GM18909 (cell line): ENCODE data around the gene NRCAM.

Experiments used
- ATAC-seq: cut with Tn5 transposase; IDR thresholded peaks from one replicate; pipeline ENCODE4 v1.9.1; 2021; ENCODE audit warnings: mild to moderate bottlenecking; ENCODE audit not compliant: unreplicated experiment, poor library complexity

Gene NRCAM

GRCh38 chr7:108181073-108181985, 274.9 kb downstream of the NRCAM start:
- peak; percentile 66 for ATAC-seq

- ATAC-seq, result no peak
Observed at GRCh38 chr7:108178398-108178797, 277.8 kb downstream of the NRCAM start.

DNA sequence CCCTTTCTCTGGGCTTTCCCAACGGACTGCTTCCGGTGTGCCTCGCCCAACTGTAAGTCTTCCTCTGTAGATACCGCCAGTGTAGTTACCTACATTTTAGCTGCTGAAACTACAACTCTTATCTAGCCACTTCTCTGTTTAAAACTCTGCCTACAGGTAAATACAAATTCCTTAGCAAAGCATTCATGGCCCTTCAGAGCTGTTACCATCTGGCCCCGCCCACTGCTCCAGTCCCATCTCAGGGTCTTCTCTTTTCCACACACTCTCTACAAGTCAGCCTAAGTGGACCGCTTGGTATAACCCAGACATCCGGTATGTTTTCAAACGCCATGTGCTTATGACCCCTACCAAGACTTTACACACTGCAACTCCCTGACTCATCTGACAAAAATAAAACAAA, 285.1 kb downstream of the NRCAM start:
- ATAC-seq, result no peak

DNA sequence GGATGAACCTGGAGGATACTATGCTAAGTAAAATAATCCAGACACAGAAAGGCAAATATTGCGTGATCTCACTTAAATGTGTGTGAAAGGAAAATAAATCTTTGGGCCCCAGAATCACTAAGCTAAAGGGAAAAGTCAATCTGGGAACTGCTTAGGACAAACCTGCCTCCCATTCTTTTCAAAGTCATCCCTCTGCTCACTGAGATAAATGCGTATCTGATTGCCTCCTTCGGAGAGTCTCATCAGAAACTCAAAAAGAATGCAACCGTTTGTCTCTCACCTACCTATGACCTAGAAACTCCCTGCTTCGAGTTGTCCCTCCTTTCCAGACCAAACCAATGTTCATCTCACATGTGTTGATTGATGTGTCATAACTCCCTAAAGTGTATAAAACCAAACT, 286.0 kb downstream of the NRCAM start:
- no peak for ATAC-seq

DNA sequence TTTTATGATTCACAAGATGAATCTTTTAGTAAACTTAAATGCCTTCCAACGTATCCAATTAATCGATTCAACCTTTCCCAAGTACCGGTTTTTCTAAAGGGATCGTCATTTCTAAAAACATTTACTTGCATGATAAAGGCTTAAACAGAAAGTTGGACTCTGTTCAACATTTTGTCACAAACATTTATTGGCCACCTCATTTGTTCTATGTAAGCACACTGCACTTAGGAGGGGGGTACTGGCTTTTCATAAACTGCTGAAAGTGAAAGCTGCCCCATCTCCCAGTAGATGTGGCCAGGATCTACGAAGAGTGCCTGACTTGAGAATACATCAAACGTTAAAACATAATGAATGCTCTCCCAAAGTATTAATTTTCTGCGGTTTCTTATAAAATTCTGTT, 288.8 kb downstream of the NRCAM start:
- no peak for ATAC-seq

GRCh38 chr7:108166687-108167086, 289.5 kb downstream of the NRCAM start:
- ATAC-seq, result no peak

DNA sequence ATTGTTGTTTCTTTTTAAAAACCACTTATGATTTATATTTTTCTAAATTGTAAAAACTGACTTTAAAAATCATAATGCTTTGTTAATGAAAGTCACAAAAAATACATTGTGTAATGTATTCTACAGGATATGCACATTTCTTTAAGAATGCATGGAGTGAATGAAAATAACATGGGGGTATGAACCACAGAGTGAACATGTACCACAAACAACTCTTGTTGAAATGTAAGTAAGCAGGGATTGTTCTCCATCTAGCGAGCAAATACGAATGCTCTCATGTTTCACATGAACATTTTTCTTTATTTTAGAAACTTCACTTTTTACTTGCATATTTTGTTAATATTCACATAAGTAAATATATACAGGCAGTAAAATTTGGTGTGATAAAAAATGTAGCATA, 290.5 kb downstream of the NRCAM start:
- no peak for ATAC-seq

- ATAC-seq, result no peak
Observed at GRCh38 chr7:108164946-108165345, 291.3 kb downstream of the NRCAM start.

GRCh38 chr7:108164342-108164741, 291.9 kb downstream of the NRCAM start:
- no peak for ATAC-seq

GRCh38 chr7:108158776-108159175, 297.5 kb downstream of the NRCAM start:
- ATAC-seq, result no peak

GRCh38 chr7:108157606-108158335, 298.5 kb downstream of the NRCAM start:
- ATAC-seq, result no peak

GRCh38 chr7:108156897-108157605, 299.2 kb downstream of the NRCAM start:
- ATAC-seq, result no peak

DNA sequence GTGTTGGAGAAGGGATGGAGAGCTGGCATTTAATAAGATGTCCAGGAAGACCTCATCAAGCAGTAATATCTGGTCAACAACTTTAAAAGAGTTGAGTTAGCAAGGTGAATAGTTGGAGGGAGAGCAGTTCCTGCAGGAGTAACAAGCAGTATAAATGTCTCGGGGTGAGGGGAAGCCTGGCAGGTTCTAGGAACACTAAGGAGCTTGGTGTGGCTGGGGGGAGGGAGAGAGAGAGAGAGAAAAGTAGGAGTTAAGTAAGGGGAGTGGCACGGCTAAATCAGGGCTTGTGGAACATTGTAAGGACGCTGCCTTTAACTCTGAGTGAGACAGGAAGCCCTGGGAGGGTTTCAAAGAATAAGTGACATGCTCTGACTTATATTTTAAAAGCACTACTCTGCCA, 304.0 kb downstream of the NRCAM start:
- no peak for ATAC-seq

DNA sequence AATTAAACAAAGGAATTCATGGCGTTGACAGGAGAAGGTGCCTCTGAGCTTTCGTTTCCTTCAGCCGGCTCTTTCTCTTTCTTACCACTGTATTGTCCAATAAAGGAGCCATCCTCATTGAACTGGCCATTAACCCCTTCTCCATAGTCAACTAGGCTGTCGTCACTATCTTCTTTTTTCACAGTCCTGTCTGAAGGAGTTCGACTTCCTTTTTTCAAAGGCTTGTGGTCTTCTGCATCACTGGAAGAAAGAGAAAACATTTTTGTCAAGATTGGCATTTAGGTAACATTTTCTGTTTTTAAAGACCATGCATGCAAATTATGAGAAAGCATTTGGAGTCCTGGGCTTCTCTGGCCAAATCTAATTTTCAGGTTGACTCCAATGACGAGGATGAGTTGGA, 306.3 kb downstream of the NRCAM start:
- ATAC-seq, result no peak

GRCh38 chr7:108149119-108149518, 307.1 kb downstream of the NRCAM start:
- ATAC-seq, result no peak

DNA sequence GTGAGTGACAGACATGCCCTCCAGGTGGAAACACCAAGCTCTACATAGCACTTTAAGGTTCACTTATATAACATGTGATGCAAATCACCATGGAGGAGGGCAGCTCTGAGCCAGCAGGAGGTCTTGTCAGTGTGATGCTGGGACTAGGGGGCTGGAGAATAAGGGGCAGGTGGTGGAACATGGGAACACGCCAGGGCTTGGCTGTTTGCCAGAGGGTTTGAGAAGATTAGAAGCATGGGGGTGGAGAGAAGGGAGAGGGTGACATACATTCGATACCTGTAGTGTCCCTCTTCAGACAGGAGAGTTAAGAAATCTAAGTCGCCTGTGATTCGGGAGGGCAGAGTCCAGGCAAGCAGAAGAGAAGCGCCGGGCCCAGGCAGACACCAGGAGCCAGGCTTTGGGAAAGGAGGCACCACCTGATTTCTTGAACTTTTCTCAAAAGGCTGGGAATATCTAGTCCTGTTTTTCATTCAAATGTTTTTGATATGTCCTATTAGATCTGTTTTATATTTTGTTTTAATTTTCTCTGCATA, 309.1 kb downstream of the NRCAM start:
- ATAC-seq, result no peak

- ATAC-seq, result peak; percentile 53
Observed at GRCh38 chr7:108146070-108146842, 310.0 kb downstream of the NRCAM start.

GRCh38 chr7:108145401-108145800, 310.8 kb downstream of the NRCAM start:
- no peak for ATAC-seq

- no peak for ATAC-seq
Observed at GRCh38 chr7:108144931-108145330, 311.3 kb downstream of the NRCAM start.
